GM12878 (cell line): ENCODE results near the gene DHX34. TPM values are rescaled to one million over a fixed set of nuclear protein-coding genes. Genes with fewer than 3 reads are reported as not detected.

Experiments used
- ATAC-seq: fragments of 200-7000 bp; cut with Tn5 transposase; 3 replicates; pipeline ENCODE4 v1.9.1; 2020; ENCODE audit warnings: mild to moderate bottlenecking, moderate library complexity
- BruUV-seq: library from RNA; stranded (reverse); fragments of 400-500 nt; replicated peaks from 2 replicates; lab custom pipeline; 2021; lab: Mats Ljungman, UMichigan
- CTCF ChIA-PET: fragments of 300-600 bp; sonication (Branson Sonifier 250); formaldehyde crosslinking; extraction: SDS; loops from one replicate; lab custom pipeline; 2021; ENCODE audit warnings: inconsistent platforms; lab: Yijun Ruan, JAX
- POLR2A ChIA-PET: fragments of 350-600 bp; formaldehyde crosslinking; extraction: SDS; loops from one replicate; lab custom pipeline; 2021; ENCODE audit warnings: inconsistent platforms; lab: Charles Lee
- RAD21 ChIA-PET: fragments of 300-600 bp; sonication (Branson Sonifier 250); formaldehyde crosslinking; loops from one replicate; lab custom pipeline; 2023; ENCODE audit warnings: antibody characterized with exemption; ENCODE audit not compliant: unreplicated experiment; lab: Charles Lee
- SMC1A ChIA-PET: fragments of 300-600 bp; sonication (Branson Sonifier 250); formaldehyde crosslinking; loops from one replicate; lab custom pipeline; 2023; ENCODE audit not compliant: unreplicated experiment, uncharacterized antibody; lab: Charles Lee
- DNase-seq: peaks from one replicate; pipeline ENCODE4 v3.0.0-alpha.2; 2011; ENCODE audit warnings: low read depth, low spot score
- FAIRE-seq: peaks from 3 replicates; lab custom pipeline; 2011; peaks lifted over from hg19 to GRCh38; lab: Jason Lieb, UNC
- H2AFZ ChIP-seq: 2 replicates; pipeline ENCODE4 v1.6.0; 2011; ENCODE audit warnings: low read depth, low read length, control low read depth; ENCODE audit not compliant: control insufficient read depth
- H3K27ac ChIP-seq: 2 replicates; pipeline ENCODE4 v1.5.1; 2011; ENCODE audit warnings: control low read depth; ENCODE audit not compliant: control insufficient read depth, insufficient read depth
- H3K27me3 ChIP-seq, 2 experiments: replicated peaks in 1 of 2; 2 replicates each; pipeline versions ENCODE4 v1.6.0 to v1.6.1; 2011; ENCODE audit warnings: low read length in 1 of 2; ENCODE audit not compliant: control insufficient read depth in 2 of 2, insufficient read depth in 2 of 2
- H3K36me3 ChIP-seq, 2 experiments: 2 replicates each; pipeline ENCODE4 v1.5.1; 2011; ENCODE audit warnings: low read length in 1 of 2; ENCODE audit not compliant: control insufficient read depth in 2 of 2, insufficient read depth in 2 of 2
- H3K4me1 ChIP-seq: 2 replicates; pipeline ENCODE4 v1.6.1; 2011; ENCODE audit warnings: mild to moderate bottlenecking, low read length, moderate library complexity, mixed read lengths; ENCODE audit not compliant: control insufficient read depth, insufficient read depth
- H3K4me2 ChIP-seq: 2 replicates; pipeline ENCODE4 v1.6.0; 2011; ENCODE audit warnings: control low read depth; ENCODE audit not compliant: control insufficient read depth, insufficient read depth
- H3K4me3 ChIP-seq: fragments of 200-600 bp; sonication (generic); 2 replicates; pipeline ENCODE4 v1.5.1; 2016
- H3K79me2 ChIP-seq: 2 replicates; pipeline ENCODE4 v1.6.0; 2011; ENCODE audit warnings: low read length; ENCODE audit not compliant: control insufficient read depth, insufficient read depth
- H3K9ac ChIP-seq: 2 replicates; pipeline ENCODE4 v1.8.0; 2011; ENCODE audit warnings: low read length, control low read depth, mixed read lengths; ENCODE audit not compliant: control insufficient read depth, insufficient read depth
- H3K9me3 ChIP-seq: replicated peaks from 3 replicates; pipeline ENCODE4 v1.5.1; 2011; ENCODE audit warnings: mild to moderate bottlenecking, low read length; ENCODE audit not compliant: control insufficient read depth, insufficient read depth
- H4K20me1 ChIP-seq: 2 replicates; pipeline ENCODE4 v1.6.0; 2011; ENCODE audit not compliant: control insufficient read depth, insufficient read depth
- ATF3 ChIP-seq: IDR thresholded peaks from 2 replicates; pipeline ENCODE4 v1.6.1; 2011; ENCODE audit warnings: low read depth, mild to moderate bottlenecking, low read length, moderate library complexity, borderline replicate concordance; ENCODE audit errors: extremely low read depth
- CEBPB ChIP-seq, 2 experiments: fragments of 150-350 bp in 1 of 2; IDR thresholded peaks; 2 replicates each; pipeline ENCODE4 v1.6.1; 2012 to 2014; ENCODE audit warnings: low read depth in 2 of 2, low read length in 2 of 2, borderline replicate concordance in 1 of 2, inconsistent platforms in 1 of 2
- CEBPZ ChIP-seq: fragments of 150-350 bp; IDR thresholded peaks from 2 replicates; pipeline ENCODE4 v1.6.1; 2016; ENCODE audit warnings: low read depth, low read length
- CHD1 ChIP-seq: IDR thresholded peaks from 2 replicates; pipeline ENCODE4 v1.6.1; 2012; ENCODE audit warnings: low read depth, low read length, improper control_type of control experiment
- CREB1 ChIP-seq: IDR thresholded peaks from 2 replicates; pipeline ENCODE4 v1.6.1; 2012; ENCODE audit warnings: low read depth, mild to moderate bottlenecking, inconsistent platforms
- FOS ChIP-seq: IDR thresholded peaks from 3 replicates; pipeline ENCODE4 v1.6.1; 2011; ENCODE audit warnings: borderline replicate concordance; ENCODE audit not compliant: insufficient read length; ENCODE audit errors: extremely low read depth
- MAX ChIP-seq: IDR thresholded peaks from 2 replicates; pipeline ENCODE4 v1.6.1; 2012; ENCODE audit warnings: low read depth, low read length, improper control_type of control experiment
- MTA3 ChIP-seq: IDR thresholded peaks from 2 replicates; pipeline ENCODE4 v1.6.1; 2012; ENCODE audit warnings: low read length, inconsistent platforms, borderline replicate concordance
- NFYB ChIP-seq: IDR thresholded peaks from 2 replicates; pipeline ENCODE4 v1.6.1; 2011; ENCODE audit warnings: low read depth, mild to moderate bottlenecking, low read length, improper control_type of control experiment, moderate library complexity; ENCODE audit not compliant: insufficient read depth
- NR2C2 ChIP-seq: IDR thresholded peaks from 2 replicates; pipeline ENCODE4 v1.6.1; 2011; ENCODE audit warnings: borderline replicate concordance, low read depth; ENCODE audit not compliant: control insufficient read depth, insufficient read length
- RFX5 ChIP-seq: IDR thresholded peaks from 2 replicates; pipeline ENCODE4 v1.6.1; 2011; ENCODE audit warnings: low read depth, low read length, improper control_type of control experiment
- TARDBP ChIP-seq: IDR thresholded peaks from 2 replicates; pipeline ENCODE4 v1.6.1; 2016; ENCODE audit warnings: borderline replicate concordance
- USF1 ChIP-seq: IDR thresholded peaks from 2 replicates; pipeline ENCODE4 v1.6.1; 2011; ENCODE audit warnings: borderline replicate concordance, low read depth, mild to moderate bottlenecking, moderate library complexity, mixed read lengths, low read length; ENCODE audit not compliant: insufficient read depth; ENCODE audit errors: extremely low read length
- USF2 ChIP-seq: IDR thresholded peaks from 2 replicates; pipeline ENCODE4 v1.6.1; 2011; ENCODE audit warnings: low read depth, low read length, improper control_type of control experiment, borderline replicate concordance
- ZNF207 ChIP-seq: fragments of 450-650 bp; IDR thresholded peaks from 2 replicates; pipeline ENCODE4 v1.6.1; 2014; ENCODE audit warnings: antibody characterized with exemption, mild to moderate bottlenecking, borderline replicate concordance
- ZNF274 ChIP-seq: IDR thresholded peaks from one replicate; pipeline ENCODE4 v1.8.0; 2011; ENCODE audit not compliant: insufficient read length, insufficient read depth
- WGBS: methylation state at CpG from one replicate; pipeline ENCODE4 v1.1.6; 2016; ENCODE audit warnings: low lambda C conversion rate; ENCODE audit not compliant: insufficient replicate concordance, insufficient coverage; ENCODE audit errors: missing lambda C conversion rate; 5-methylcytosine and 5-hydroxymethylcytosine counted together
- in situ Hi-C: fragments of 300-500 bp; cut with MboI; formaldehyde crosslinking; loops from 9 replicates; pipeline ENCODE4 v1.14.3; 2018; ENCODE audit warnings: mixed read lengths
- intact Hi-C: fragments of 100-400 bp; cut with micrococcal nuclease; formaldehyde crosslinking; loops from one replicate; pipeline ENCODE4 v1.14.2; 2022; ENCODE audit not compliant: unreplicated experiment
- polyA plus RNA-seq, 11 experiments: library from polyadenylated mRNA; depleted of rRNA in 4 of 11; unstranded in 6 of 11; stranded (reverse) in 5 of 11; fragments of >200 nt; fragmentation: Nextera tagmentation in 4 of 11; fragmentation: Illumina TruSeq in 1 of 11; extraction: Ambion mirVana in 4 of 11; extraction: Trizol in 1 of 11; gene quantifications; 1 replicate in 1 of 11; 2 replicates in 10 of 11; pipeline versions ENCODE4 v1.2.1 to v1.2.3, GENCODE V29; 2011 to 2016; ENCODE audit warnings: inconsistent platforms in 2 of 11, missing spikeins in 2 of 11, low read depth in 1 of 11
- total RNA-seq, 4 experiments: library from RNA; depleted of rRNA in 3 of 4; stranded (reverse); fragments of >200 nt in 3 of 4; fragmentation: Illumina TruSeq in 1 of 4; extraction: Trizol in 1 of 4; gene quantifications; 2 replicates each; pipeline versions ENCODE4 v1.2.1 to v1.2.3, GENCODE V29; 2013 to 2021

DHX34 gene
- total and polyA plus RNA-seq, 10 of the 15 experiments (the other 5 are each of a cell fraction or from before 2014, with no cell fraction given): 0.19 to 16.9 (median 10.5) TPM

- no peak for DNase-seq
- Histone ChIP-seq H2AFZ (no peak overlapping the region), H3K27me3 (no peaks in the 10 kb centered on the region), H3K27ac (no peak overlapping the region), H3K79me2 (peaks cover 25% of the 10 kb centered on the region), H3K4me1 (peaks cover 7% of the 10 kb centered on the region), H3K4me3 (no peak overlapping the region), H4K20me1 (no peaks in the 10 kb centered on the region; the same call in 1 of the 2 replicates), H3K36me3 (peaks cover 12 to 23% of the 10 kb centered on the region in 2 experiments; a peak in 3 of 4 replicates)
- 61% methylated on average over 3 of the region's 3 CpGs for WGBS
- no TSS peak for BruUV-seq
- peak; percentile 59 for ATAC-seq
- in situ Hi-C loops: no loop called here
- SMC1A ChIA-PET: interaction anchor here (1.0 kb wide), 1 partner anchor 58 kb away, joined by 3 read pairs; no protein-coding TSS in a partner anchor
- RAD21 ChIA-PET: interaction anchor here (0.7 to 1.0 kb wide), 2 partner anchors 77 to 209 kb away, joined by 3 to 5 read pairs; no protein-coding TSS in a partner anchor
- CTCF ChIA-PET: interaction anchor here (0.7 to 5.1 kb wide), 6 partner anchors 30 to 65 kb away, joined by 3 to 42 read pairs (median 4); no protein-coding TSS in a partner anchor
- TF ChIP-seq MTA3 (no peak), ZNF207 (no peak), NFYB (peak; percentile 82), CREB1 (peak; percentile 82), FOS (peak; percentile 6), CEBPB (IDR thresholded peaks at IDR 0.05; ENCODE audit: borderline replicate concordance in 1 of 2, low read depth in 2 of 2, low read length in 2 of 2) (no peak), ATF3 (peak; percentile 40; the same call in 1 of the 2 replicates), CEBPZ (no peak), TARDBP (no peak), CHD1 (no peak), RFX5 (peak; percentile 95), MAX (no peak), NR2C2 (no peak), USF2 (peak; percentile 47; the same call in 1 of the 2 replicates), USF1 (peak; percentile 16), ZNF274 (no peak)
- TF ChIP-seq, all 136 proteins: peak for 7
- no peak overlapping the region for H3K9ac ChIP-seq
- FAIRE-seq: no peak
- H3K4me2 ChIP-seq: peak overlapping the region; percentile 1
- no peaks in the 10 kb centered on the region; the same call in 2 of the 3 replicates for H3K9me3 ChIP-seq
- intact Hi-C loops: no loop called here
- POLR2A ChIA-PET: interaction anchor here (0.6 kb wide), 1 partner anchor 137 kb away, joined by 3 read pairs; no protein-coding TSS in a partner anchor
Observed at GRCh38 chr19:47351548-47351947, 2.4 kb downstream of the DHX34 start.
